ENCODE data around the gene THAP7.

THAP7 gene

GRCh38 chr22:20962491-20962945 is 39.4 kb downstream of the THAP7 start:
- DNase-seq, result no peak

GRCh38 chr22:20960609-20961008 is 41.3 kb downstream of the THAP7 start:
- DNase-seq, result no peak

GRCh38 chr22:20959578-20960461 is 42.1 kb downstream of the THAP7 start:
- no peak for DNase-seq

GRCh38 chr22:20957683-20958431 is 44.1 kb downstream of the THAP7 start:
- DNase-seq, result no peak

GRCh38 chr22:20957102-20957682 is 44.7 kb downstream of the THAP7 start:
- no peak for DNase-seq

GRCh38 chr22:20956258-20957101 is 45.4 kb downstream of the THAP7 start:
- DNase-seq, result no peak

- no peak for DNase-seq
Observed at GRCh38 chr22:20955548-20955947, 46.4 kb downstream of the THAP7 start.

GRCh38 chr22:20953668-20954500 is 48.0 kb downstream of the THAP7 start:
- DNase-seq, result no peak

- DNase-seq, result no peak
Observed at GRCh38 chr22:20953342-20953608, 48.6 kb downstream of the THAP7 start.

GRCh38 chr22:20952544-20953341 is 49.2 kb downstream of the THAP7 start:
- DNase-seq, result no peak

- no peak for DNase-seq
Observed at GRCh38 chr22:20951932-20952380, 50.0 kb downstream of the THAP7 start.

GRCh38 chr22:20951151-20951931 is 50.6 kb downstream of the THAP7 start:
- no peak for DNase-seq

GRCh38 chr22:20949698-20950183 is 52.2 kb downstream of the THAP7 start:
- no peak for DNase-seq

Measured in CD4-positive, alpha-beta T cell treated with Interferon alpha-2 for 1 hour (primary cell).